Measurements from ENCODE around the gene CLEC12A.
"Not testable (repeated sequence)": the region's sequence is repeated elsewhere in the genome, so short reads cannot be mapped to it uniquely, and the experiment has no call there.

CLEC12A gene

DNA sequence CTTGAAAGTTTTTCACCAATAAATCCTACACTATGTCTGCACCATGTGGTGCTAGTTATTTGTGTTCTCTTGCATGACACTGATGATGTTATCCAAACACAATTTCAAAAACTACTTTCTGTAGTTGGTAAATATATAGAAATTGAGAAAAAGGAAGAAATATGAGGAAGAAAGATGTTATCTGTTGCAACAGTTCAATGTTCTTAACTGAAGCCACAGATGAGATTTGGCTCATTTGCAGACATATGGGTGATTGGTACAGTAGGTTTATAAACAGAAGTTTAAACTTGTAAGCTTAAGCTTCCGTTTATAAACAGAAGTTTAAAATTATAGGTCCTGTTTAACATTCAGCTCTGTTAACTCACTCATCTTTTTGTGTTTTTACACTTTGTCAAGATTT, at the start of gene CLEC12A:
Gene CLEC12A (plus strand): TSS at position 229 of the 400 bp plus-strand sequence. CDS start 188 bp downstream, outside the sequence.
- no peak for DNase-seq (ENCODE audit: insufficient read length, low spot score)
- FAIRE-seq = no peak

DNA sequence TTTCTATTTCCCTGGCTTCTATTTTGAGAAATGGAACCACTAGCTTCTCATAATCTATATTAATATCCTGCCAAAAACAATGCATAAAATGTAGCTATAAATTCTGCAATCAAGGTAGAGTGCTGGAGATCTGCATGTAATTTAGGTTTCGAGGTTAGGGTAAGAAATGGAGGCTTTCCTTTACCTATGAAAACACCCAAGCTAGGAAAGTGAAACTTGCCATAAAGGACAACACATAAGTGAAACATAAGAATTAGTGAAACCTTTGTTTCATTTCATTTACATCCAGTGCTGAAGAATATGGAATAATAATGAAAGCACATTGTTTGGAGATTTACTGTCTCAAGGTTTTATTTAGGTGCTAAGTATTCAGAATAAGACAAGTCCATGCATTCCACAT, 48.8 kb upstream of the CLEC12A start:
- FAIRE-seq (no peak), DNase-seq (ENCODE audit: insufficient read length, low spot score) (no peak)

DNA sequence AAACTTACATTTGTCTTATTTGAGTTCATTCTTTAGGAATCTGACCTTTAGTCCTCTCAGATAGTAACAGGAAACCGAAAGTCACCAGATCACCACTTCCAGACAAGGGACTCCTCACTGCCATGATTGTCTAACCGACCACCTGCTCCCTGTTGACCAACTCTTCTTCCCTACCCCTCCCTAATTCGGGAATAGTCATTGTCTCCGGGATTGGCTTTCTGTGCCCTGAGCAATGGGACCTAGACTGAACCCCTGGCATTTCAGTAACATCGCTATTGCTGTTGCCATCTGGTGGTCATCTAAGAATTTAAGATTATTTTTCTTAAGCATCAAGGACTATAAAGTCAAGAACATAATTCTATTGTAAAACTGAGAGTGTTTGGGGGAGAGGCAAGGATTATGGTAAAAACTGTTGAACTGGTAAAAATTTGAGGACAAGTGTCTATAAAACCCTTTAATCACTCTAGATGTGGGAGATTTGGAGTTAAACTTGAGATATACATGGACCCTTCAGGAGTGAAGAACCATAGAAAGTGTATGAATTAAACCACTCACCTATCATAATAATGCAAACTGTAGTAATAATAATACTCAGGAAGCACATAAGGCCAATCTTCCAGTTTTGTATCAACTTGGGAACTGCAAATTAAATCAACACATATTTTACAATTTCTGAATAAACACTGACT, 45.4 kb upstream of the CLEC12A start:
- DNase-seq (ENCODE audit: insufficient read length, low spot score) = peak; percentile 6
- no peak for FAIRE-seq

DNA sequence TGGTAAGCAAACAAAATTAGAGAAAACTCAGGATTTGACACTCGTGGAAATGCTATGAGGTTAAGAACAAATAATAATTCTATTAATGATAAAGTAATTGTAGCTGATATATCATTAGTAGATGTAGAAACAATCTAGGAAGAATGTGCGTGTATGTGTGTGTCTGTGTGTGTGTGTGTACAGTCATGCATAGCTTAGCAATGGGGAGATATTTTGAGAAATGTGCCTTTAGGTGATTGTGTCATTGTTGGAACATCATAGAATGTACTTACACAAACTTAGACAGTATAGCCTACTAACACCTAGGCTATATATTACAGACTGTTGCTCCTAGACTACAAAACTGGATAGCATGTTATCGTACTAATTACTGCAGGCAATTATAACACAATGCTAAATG, 44.3 kb upstream of the CLEC12A start:
- no peak for FAIRE-seq

DNA sequence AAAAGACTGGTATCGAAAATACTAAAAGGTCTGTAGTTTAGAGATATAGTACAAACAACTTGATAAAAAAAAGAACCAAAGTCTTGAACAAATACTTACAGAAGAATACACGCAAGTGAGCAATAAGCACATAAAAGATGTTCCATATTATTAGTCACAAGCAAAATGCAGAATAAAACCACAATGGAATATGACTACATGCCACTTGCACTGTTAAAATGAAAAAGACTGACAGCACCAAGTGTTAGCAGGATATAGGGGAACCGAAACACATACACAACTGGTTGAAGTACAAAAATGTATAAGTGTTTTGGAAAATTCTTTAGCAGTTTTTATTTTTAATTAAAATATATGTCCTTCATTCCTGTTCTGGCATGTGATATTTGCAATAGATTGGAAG, 42.6 kb upstream of the CLEC12A start:
- DNase-seq (ENCODE audit: insufficient read length, low spot score) (no peak), FAIRE-seq (no peak)

More for the DNA sequence above, 44.3 kb upstream of the CLEC12A start:
- no peak for DNase-seq (ENCODE audit: insufficient read length, low spot score)

DNA sequence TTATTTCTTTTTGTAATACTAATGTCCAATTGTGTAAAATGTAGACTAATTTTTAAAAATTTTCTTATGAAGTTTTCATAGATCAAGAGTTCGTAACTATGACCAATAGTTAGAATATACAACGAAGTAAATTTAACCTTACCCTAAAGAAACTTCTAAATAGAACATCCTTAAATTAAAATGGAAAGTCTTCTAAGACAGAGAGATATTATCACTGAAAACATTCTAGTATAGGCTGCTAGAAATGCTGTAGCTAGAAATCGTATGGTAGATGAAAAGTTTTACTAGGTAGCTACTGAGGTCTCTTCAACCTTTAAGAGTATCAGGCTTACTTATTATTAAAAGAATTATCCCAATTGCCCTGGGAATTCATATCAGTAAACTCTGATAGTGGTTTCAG, 40.0 kb upstream of the CLEC12A start:
- DNase-seq (ENCODE audit: insufficient read length, low spot score) = no peak
- no peak for FAIRE-seq

DNA sequence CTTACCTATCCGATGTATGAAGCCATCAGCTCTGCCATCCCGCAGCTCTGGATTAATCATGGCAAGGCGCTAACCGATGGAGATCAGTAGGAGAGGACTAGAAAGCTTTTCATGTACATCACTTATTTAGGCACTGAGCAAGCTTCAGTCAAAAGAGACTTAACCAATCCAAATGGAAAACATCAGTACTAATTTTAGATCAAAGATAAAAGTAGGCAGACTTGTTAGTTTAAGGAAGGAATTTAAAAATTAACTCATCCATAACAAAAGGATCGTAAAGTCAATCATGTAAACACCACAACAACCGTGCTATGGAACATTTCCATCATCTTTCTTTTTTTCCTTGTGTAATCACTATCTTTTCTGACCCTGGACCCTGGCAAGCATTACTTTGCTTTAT, 38.9 kb upstream of the CLEC12A start, which contains the start of gene CLEC2A:
Gene CLEC2A (minus strand): TSS at position 101 of the 400 bp plus-strand sequence. CDS start 41 bp downstream, at position 60.
- DNase-seq (ENCODE audit: insufficient read length, low spot score) (no peak), FAIRE-seq (no peak)

DNA sequence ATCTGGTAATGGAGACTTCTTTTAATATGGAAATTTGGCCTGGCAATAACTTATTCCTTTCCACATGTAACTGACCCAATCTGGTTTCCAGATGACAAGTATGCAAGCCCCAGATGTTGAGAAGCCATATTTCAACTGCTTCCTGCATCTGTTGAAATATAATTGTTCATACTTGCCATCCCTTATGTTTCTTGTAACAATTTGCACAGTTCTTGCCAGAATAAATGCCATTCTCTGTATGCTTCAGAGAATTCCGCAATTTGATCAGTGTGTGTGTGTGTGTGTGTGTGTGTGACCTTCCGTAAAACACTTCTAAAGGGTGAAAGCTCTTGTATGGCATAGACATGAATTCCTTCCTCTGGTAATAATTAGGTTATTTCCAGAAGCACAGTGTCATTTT, 37.3 kb upstream of the CLEC12A start:
- FAIRE-seq = no peak
- DNase-seq (ENCODE audit: insufficient read length, low spot score) = no peak

DNA sequence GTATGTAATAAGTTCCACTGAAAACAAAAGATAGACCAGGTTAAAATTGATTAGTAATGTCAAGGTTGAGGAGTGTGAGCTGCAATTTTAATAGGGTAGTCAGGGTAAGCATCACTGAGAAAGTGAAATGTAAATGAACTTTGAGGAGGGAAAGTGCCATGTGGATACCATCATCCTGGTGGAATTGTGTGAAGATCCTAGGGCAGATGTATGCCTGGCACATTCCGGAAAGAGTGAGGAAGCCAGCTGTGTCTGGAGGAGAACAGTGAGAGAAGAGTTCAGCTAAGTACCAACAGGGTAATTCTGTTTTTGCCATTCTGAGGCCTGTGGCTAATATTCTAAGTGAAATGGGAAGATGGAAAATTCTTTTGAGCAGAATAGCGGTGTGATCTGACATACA, 36.2 kb upstream of the CLEC12A start:
- FAIRE-seq = no peak
- no peak for DNase-seq (ENCODE audit: insufficient read length, low spot score)

DNA sequence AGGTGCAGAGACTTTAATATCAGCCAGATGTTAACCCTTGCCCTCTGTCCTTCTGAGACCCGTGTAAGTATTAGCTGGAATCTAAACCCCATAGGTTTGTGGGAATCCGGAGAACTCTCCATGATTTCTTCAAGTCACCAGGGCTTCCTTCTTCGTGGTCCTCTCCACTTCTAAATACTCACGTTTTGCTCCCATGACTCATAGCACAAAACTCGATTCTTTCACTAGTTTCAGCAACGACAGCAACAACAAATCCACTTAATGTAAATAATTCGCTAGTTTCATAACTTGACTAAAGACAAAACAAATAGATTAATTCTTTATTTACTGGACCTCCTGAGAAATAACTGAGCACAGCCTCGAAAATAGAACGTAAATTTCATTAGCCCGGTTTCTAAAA, 34.6 kb upstream of the CLEC12A start:
- no peak for FAIRE-seq

DNA sequence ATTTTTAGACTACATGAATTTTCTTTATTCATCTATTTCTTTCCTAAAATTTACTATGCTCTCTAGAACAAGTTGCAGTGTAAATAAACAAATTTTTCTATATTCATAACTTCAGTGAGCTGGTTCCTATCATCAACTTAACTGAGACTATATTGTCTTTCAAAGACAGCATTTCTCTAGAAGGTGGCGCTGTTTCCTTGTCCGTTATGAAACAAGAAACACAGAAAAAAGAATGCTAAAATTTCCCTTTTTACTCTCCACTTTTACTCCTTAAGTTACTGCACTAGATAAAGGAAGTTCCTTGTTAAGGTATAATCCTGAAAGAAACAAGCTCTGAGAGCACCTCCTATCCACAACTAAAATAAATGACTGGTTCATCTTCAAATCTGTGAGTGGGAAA, 30.8 kb upstream of the CLEC12A start:
- DNase-seq (ENCODE audit: insufficient read length, low spot score) (no peak), FAIRE-seq (no peak)

More for the DNA sequence above, 34.6 kb upstream of the CLEC12A start:
- no peak for DNase-seq (ENCODE audit: insufficient read length, low spot score)

DNA sequence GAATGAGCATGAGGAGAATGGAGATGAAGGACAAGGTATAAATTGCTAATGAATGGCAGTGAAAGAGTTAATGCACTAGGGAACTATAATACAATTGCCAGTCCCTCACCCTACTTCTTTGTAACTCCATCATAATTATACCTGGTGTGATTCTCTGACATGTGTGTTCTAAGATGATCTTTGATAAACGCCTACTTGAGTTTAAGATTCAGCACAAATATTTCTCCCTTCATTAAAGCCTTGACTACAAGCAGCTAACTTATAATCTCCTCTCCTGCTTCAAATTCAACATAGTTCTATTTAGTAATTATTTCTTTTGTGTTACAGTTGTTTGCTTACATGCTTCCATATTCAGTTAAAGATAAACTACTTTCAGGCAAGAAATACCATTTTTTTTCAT, 29.4 kb upstream of the CLEC12A start:
- no peak for FAIRE-seq

DNA sequence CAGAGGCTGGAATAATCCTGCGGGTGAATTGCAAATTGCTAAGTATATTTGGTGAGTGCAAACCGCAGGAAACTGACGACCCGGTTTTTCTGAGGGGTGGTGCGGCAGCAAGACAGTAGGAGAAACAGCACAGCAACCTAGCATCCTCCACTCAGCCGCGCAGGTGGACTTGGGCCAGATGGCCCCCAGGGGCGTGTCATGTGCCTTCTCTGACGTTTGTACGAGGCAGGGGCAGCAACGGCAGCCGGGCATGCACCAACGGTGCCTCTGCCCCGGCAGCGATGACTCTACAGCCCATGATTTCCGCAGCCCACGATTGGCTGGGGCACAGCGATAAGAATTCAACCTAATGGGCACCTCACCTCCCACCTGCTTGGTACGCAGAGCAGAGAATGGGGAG, 28.0 kb upstream of the CLEC12A start:
- FAIRE-seq (no peak), DNase-seq (ENCODE audit: insufficient read length, low spot score) (no peak)

More for the DNA sequence above, 29.4 kb upstream of the CLEC12A start:
- DNase-seq (ENCODE audit: insufficient read length, low spot score) = no peak

DNA sequence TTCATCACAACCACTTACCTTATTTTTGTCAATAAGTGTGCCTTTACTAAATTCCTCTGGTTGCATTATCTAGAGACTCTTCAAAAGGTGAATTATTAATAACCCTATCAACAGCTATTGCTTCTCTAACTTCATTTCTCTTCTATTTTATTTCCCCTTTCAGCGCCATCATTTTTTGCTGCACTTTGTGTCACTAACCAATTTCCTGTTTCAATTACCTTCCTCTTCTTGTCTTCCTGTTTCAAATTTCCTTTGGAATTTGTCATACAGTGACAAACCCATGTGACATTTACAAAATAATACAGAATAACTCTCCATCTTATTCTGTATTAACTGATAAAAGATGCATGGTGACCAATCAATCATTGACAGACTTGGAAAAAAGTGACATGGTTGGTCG, 26.8 kb upstream of the CLEC12A start:
- no peak for DNase-seq (ENCODE audit: insufficient read length, low spot score)
- no peak for FAIRE-seq

DNA sequence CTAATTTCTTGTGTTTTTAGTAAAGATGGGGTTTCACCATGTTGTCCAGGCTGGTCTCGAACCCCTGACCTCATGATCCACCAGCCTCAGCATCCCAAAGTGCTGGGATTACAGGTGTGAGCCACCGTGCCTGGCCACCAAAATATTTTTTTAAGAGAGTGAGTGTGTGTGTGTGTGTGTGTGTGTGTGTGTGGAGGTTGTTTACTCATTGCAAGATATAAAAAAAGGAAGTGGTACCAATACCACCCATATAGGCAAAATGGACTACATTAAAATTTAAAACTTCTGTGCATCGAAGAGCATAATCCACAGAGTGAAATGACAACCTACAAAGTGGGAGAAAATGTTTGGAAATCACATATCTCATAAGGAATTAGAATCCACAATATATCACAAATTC, 23.5 kb upstream of the CLEC12A start:
- DNase-seq (ENCODE audit: insufficient read length, low spot score) = no peak
- no peak for FAIRE-seq

DNA sequence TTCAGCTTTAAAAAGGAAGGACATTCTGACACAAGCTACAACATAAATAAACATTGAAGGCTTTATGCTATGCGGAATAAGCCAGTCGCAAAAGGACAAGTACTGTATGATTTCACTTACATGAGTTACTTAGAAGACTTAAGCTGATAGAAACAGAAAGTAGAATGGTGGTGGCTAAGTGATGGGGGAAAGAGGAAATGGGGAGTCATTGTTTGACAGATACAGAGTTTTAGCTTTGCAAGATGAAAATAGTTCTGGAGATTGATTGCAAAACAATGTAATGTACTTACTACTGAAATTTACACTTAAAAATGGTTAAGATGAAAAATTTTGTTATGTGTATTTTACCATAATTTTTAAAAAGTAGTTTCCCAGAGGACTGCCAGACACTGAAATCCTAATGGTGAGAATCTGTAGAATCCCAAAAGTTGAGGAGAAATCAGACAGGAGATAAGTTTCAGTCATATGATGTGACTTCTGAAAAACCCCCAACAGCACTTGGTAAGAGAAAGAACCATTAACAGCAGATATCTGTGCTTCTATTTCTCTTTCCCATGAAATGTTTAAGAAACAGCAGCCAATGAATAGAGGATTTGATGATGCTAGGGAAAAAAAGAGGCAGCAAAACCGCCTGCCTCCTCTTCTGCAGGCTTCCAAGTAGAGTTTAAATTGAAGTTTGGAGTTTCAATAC, 22.5 kb upstream of the CLEC12A start:
- DNase-seq (ENCODE audit: insufficient read length, low spot score) = no peak
- no peak for FAIRE-seq

DNA sequence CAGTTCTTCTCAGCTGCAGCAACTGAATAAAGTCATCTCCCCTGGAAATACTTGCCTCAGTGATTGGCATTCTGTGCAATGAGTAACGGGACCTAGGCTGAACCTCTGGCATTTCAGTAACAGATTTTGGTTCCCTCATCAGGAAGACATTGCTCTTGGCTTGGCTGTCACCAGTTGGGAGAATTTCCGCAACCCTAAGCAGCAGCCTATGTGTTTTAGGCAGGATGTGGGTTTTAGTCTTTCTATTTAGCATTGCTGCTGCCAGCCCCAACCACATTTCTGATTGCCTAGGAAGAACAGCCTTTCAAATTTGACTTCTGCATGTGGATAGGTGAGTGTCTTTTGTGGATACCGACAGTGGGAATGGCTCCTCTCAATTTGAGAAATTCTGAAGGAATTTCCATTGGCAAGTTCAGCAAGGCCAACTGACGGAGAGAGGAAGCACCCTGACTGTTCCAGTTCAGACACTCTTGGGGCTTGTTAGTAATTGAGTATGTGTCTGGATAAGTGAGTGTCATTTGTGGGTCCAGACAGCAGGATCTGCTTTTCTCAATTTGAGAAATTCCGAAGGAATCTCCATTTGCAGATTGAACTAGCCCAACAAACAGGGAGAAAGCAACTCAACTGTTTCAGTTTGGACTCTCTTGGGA, 20.1 kb upstream of the CLEC12A start:
- no peak for DNase-seq (ENCODE audit: insufficient read length, low spot score)
- FAIRE-seq = no peak

DNA sequence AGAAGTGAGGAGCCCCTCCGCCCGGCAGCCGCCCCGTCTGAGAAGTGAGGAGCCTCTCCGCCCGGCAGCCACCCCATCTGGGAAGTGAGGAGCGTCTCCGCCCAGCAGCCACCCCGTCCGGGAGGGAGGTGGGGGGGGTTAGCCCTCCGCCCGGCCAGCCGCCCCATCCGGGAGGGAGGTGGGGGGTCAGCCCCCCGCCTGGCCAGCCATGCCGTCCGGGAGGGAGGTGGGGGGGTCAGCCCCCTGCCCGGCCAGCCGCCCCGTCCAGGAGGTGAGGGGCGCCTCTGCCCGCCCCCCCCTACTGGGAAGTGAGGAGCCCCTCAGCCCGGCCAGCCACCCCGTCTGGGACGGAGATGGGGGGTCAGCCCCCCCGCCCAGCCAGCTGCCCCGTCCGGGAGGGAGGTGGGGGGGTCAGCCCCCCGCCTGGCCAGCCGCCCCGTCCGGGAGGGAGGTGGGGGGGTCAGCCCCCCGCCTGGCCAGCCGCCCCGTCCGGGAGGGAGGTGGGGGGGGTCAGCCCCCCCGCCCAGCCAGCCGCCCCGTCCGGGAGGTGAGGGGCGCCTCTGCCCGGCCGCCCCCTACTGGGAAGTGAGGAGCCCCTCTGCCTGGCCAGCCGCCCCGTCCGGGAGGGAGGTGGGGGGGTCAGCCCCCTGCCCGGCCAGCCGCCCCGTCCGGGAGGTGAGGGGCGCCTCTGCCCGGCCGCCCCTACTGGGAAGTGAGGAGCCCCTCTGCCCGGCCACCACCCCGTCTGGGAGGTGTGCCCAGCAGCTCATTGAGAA, 18.1 kb upstream of the CLEC12A start:
- FAIRE-seq; DNase-seq (ENCODE audit: insufficient read length, low spot score): not testable (repeated sequence)

DNA sequence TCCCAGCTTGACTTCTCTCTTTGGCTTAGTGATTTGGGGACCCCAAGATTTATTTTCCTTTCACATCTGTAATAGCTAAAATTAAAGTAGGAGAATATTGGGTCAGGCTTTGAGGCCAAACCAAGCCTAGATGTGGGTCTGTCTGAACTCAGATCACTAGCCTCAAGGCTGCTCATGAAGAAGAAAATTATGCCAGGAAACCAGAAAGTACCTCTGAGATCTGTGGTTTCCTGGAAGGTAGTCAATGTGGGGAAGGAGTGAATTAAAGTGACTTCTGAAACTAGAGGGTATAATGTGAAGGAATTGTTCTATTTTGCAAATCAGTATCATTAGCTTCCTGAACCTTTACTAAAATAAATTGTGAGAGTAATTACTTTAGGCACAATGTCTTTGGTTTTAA, 13.4 kb upstream of the CLEC12A start:
- no peak for DNase-seq (ENCODE audit: insufficient read length, low spot score)
- no peak for FAIRE-seq

DNA sequence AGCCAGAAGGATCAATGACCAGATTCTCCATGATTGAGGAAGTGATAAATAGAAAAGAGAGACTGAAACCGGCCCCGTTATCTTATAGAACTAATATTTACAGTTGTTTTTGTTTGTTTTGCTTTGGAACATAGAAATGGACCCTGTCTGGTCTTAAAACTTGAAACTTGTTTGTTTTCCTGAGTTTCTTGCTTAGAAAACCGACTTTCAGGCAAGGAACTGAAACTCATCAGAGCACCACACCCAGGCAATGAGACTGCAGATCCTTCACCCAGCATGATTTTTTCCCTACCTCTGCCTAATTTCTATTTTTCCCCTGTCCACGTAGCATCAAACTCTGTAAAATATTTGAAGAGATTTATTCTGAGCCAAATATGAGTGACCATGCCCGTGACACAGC, 10.6 kb upstream of the CLEC12A start:
- FAIRE-seq (no peak), DNase-seq (ENCODE audit: insufficient read length, low spot score) (no peak)

DNA sequence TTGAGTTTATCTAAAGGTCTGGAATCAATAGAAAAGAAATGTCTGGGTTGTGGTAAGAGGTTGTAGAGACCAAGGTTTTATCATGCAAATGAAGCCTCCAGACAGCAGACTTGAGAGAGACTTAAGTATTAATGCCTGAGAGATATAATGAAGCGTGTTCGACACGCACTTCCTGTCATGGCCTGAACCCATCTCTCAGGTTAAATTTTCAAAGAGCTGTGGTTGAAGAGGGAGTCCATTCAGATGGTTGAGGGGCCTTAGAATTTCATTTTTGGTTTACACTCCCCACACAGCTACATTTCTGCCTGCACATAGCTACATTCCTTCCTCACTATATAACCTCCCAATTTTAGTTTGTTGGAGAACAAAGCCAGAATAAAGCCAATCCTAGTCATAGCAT, 10.1 kb upstream of the CLEC12A start:
- FAIRE-seq = no peak
- no peak for DNase-seq (ENCODE audit: insufficient read length, low spot score)

Measured in HTR-8/SVneo (cell line).